ENCODE measurements around the gene THRAP3. TPM values are rescaled to one million over a fixed set of nuclear protein-coding genes. Genes with fewer than 3 reads are reported as not detected.

The THRAP3 gene
- total RNA-seq, 1 experiment from 2014 or later = 133 TPM

DNA sequence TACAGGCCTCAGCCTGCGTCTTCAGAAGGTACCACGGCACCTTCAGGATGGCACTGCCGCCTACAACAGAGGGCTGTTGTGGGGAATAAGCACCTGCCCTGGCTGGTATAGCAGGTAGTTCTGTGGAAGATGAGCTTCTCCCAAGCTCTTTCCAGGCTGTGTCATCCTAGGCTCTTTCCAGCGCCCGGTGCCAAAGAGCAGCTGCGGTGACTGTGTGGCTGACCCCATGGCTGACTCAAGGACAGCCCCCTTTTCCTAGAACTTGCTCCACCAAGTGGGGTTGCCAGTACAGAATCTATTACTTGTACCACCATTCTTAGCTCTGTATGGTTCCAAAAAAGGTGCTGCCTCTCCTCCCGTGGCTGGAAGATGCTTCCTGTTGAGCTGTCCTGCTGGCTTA, 121.1 kb downstream of the THRAP3 start:
- POLR2A ChIA-PET (ENCODE audit: low non-redundant PET) = no interaction called here
- H3K36me3 ChIP-seq (ENCODE audit: insufficient read depth, low read length, poor library complexity, severe bottlenecking) = peaks cover 51% of the 10 kb centered on the region
- intact Hi-C loops (cut with micrococcal nuclease; ENCODE audit: unreplicated experiment) = no loop called here
- no peak overlapping the region for H3K27ac ChIP-seq (ENCODE audit: low read depth, low read length, poor library complexity, severe bottlenecking)
- H3K4me1 ChIP-seq (ENCODE audit: insufficient read depth, low read length, poor library complexity, severe bottlenecking) = no peaks in the 10 kb centered on the region
- no peaks in the 10 kb centered on the region for H3K9me3 ChIP-seq (ENCODE audit: low read depth, low read length, poor library complexity, severe bottlenecking)
- no peak overlapping the region for H3K4me3 ChIP-seq (ENCODE audit: low read depth, low read length, poor library complexity, severe bottlenecking)
- no peak for DNase-seq (ENCODE audit: low spot score)
- no peak for TF ChIP-seq EZH2 (IDR thresholded peaks at IDR 0.05; ENCODE audit: borderline replicate concordance, low read depth, low read length, poor library complexity, severe bottlenecking)
- TF ChIP-seq, protein P1, sequence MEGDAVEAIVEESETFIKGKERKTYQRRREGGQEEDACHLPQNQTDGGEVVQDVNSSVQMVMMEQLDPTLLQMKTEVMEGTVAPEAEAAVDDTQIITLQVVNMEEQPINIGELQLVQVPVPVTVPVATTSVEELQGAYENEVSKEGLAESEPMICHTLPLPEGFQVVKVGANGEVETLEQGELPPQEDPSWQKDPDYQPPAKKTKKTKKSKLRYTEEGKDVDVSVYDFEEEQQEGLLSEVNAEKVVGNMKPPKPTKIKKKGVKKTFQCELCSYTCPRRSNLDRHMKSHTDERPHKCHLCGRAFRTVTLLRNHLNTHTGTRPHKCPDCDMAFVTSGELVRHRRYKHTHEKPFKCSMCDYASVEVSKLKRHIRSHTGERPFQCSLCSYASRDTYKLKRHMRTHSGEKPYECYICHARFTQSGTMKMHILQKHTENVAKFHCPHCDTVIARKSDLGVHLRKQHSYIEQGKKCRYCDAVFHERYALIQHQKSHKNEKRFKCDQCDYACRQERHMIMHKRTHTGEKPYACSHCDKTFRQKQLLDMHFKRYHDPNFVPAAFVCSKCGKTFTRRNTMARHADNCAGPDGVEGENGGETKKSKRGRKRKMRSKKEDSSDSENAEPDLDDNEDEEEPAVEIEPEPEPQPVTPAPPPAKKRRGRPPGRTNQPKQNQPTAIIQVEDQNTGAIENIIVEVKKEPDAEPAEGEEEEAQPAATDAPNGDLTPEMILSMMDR (conservative IDR thresholded peaks at IDR 0.05; ENCODE audit: low read depth, low read length) = no peak
- H3K27me3 ChIP-seq (replicated peaks; ENCODE audit: insufficient read depth, low read depth, low read length, poor library complexity) = no peaks in the 10 kb centered on the region
- CTCF ChIA-PET = interaction anchor here (1.0 kb wide), 1 partner anchor 20 kb away, joined by 3 read pairs; no protein-coding TSS in a partner anchor
- BruUV-seq (replicated peaks) = no TSS peak

DNA sequence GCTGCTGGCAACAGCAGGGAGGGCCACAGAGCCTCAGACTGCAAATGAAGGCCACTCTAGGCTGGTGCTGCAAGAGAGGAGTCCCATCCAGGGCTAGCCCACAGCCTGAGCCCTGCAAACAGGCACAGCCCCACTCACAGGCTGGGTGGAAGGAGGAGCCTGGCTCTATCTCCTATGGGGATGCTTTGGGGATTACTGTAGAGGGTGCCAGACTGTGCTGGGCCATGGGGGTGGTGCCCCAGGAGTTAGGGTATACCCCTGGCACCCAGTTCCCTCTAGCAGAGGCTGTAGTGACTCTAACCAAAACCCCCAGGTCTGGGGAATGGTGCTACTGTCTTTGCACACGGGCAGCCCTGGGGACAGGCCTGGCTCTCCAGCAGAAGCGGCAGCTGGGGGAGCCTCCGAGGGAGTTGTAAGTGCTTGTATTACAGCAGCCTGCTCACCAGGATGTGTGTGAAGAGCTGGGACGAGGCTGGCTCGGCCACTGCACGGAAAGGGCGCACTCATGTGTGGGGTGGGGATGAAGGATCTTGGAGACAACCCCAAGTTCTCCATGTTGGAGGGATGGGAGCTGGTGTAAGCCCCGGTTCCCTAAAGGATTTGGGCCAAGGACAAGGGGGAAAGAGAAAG, 122.6 kb downstream of the THRAP3 start:
- H3K4me1 ChIP-seq (ENCODE audit: insufficient read depth, low read length, poor library complexity, severe bottlenecking) = peaks cover 12% of the 10 kb centered on the region

DNA sequence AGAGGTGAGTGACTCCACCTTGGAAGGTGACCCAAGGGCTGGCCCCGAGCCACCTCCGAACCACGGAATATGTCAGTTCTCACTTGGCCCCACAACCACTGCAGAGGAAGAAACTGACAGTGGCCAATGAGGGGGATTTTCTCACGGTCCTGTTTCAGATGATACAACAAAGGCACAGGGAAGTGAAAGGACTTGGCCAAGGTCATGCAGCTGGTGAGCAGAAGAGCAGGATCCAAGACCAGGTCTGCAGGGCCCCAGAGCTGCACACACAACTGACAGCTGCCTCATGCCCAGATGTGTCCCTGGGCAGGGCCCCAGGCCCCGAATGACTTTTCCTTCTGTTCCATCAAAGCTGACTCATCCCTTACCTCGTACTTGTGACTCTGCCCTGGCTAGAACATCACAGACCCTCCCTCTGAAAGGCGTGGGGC, 125.0 kb downstream of the THRAP3 start:
- Histone ChIP-seq H3K27me3 (replicated peaks; ENCODE audit: insufficient read depth, low read depth, low read length, poor library complexity) (no peaks in the 10 kb centered on the region), H3K4me1 (ENCODE audit: insufficient read depth, low read length, poor library complexity, severe bottlenecking) (peaks cover 19% of the 10 kb centered on the region), H3K36me3 (ENCODE audit: insufficient read depth, low read length, poor library complexity, severe bottlenecking) (peaks cover 56% of the 10 kb centered on the region), H3K27ac (ENCODE audit: low read depth, low read length, poor library complexity, severe bottlenecking) (no peak overlapping the region), H3K9me3 (ENCODE audit: low read depth, low read length, poor library complexity, severe bottlenecking) (no peaks in the 10 kb centered on the region), H3K4me3 (ENCODE audit: low read depth, low read length, poor library complexity, severe bottlenecking) (no peak overlapping the region)
- intact Hi-C loops (cut with micrococcal nuclease; ENCODE audit: unreplicated experiment) = no loop called here
- BruUV-seq (replicated peaks) = no TSS peak
- TF ChIP-seq, protein P1 (conservative IDR thresholded peaks at IDR 0.05; ENCODE audit: low read depth, low read length) = no peak
- no peak for TF ChIP-seq EZH2 (IDR thresholded peaks at IDR 0.05; ENCODE audit: borderline replicate concordance, low read depth, low read length, poor library complexity, severe bottlenecking)
- CTCF ChIA-PET = no interaction called here
- DNase-seq (ENCODE audit: low spot score) = no peak
- POLR2A ChIA-PET (ENCODE audit: low non-redundant PET) = interaction anchor here (0.6 kb wide), 1 partner anchor 1166 kb away, joined by 3 read pairs; no protein-coding TSS in a partner anchor

More for the DNA sequence above, 122.6 kb downstream of the THRAP3 start:
- intact Hi-C loops (cut with micrococcal nuclease; ENCODE audit: unreplicated experiment) = no loop called here
- no TSS peak for BruUV-seq (replicated peaks)
- no peaks in the 10 kb centered on the region for H3K9me3 ChIP-seq (ENCODE audit: low read depth, low read length, poor library complexity, severe bottlenecking)
- no peak for DNase-seq (ENCODE audit: low spot score)
- no peak overlapping the region for H3K4me3 ChIP-seq (ENCODE audit: low read depth, low read length, poor library complexity, severe bottlenecking)
- POLR2A ChIA-PET (ENCODE audit: low non-redundant PET) = no interaction called here
- peaks cover 56% of the 10 kb centered on the region for H3K36me3 ChIP-seq (ENCODE audit: insufficient read depth, low read length, poor library complexity, severe bottlenecking)
- TF ChIP-seq, protein P1 (conservative IDR thresholded peaks at IDR 0.05; ENCODE audit: low read depth, low read length) = no peak
- TF ChIP-seq EZH2 (IDR thresholded peaks at IDR 0.05; ENCODE audit: borderline replicate concordance, low read depth, low read length, poor library complexity, severe bottlenecking) = no peak
- H3K27ac ChIP-seq (ENCODE audit: low read depth, low read length, poor library complexity, severe bottlenecking) = no peak overlapping the region
- H3K27me3 ChIP-seq (replicated peaks; ENCODE audit: insufficient read depth, low read depth, low read length, poor library complexity) = no peaks in the 10 kb centered on the region
- CTCF ChIA-PET = no interaction called here
